HG03432 (cell line): ENCODE data around the gene TBL1XR1.
"Not testable (repeated sequence)": the region's sequence is repeated elsewhere in the genome, so short reads cannot be mapped to it uniquely, and the experiment has no call there.

Source experiments
- ATAC-seq: cut with Tn5 transposase; IDR thresholded peaks from one replicate; pipeline ENCODE4 v1.9.1; 2021; ENCODE audit warnings: mild to moderate bottlenecking, moderate library complexity; ENCODE audit not compliant: unreplicated experiment

TBL1XR1 gene

GRCh38 chr3:177185035-177185574, 12.2 kb downstream of the TBL1XR1 start:
- peak; percentile 41 for ATAC-seq

- ATAC-seq = peak; percentile 95
Observed at GRCh38 chr3:177184602-177185001, 12.7 kb downstream of the TBL1XR1 start.

- ATAC-seq = no peak
Observed at GRCh38 chr3:177182352-177182751, 14.9 kb downstream of the TBL1XR1 start.

DNA sequence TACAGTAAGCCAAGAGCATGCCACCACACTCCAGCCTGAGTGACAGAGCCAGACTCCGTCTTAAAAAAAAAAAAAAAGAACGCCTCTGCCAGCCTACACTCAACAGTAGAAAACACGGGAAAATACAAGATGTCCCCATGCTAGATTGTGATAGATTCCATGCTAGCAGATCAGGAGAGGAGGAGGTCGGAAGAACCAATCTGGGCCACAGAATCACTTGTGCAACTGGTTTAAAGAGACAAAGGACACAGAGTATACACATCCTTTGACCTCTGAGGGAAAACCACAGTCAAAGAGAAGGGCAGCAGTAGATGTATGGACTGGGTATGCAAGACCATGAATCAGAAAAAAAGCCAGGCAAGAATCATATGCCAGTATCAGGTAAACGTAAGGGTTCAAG, 15.9 kb downstream of the TBL1XR1 start:
- ATAC-seq = no peak

GRCh38 chr3:177180506-177180905, 16.8 kb downstream of the TBL1XR1 start:
- ATAC-seq = no peak

DNA sequence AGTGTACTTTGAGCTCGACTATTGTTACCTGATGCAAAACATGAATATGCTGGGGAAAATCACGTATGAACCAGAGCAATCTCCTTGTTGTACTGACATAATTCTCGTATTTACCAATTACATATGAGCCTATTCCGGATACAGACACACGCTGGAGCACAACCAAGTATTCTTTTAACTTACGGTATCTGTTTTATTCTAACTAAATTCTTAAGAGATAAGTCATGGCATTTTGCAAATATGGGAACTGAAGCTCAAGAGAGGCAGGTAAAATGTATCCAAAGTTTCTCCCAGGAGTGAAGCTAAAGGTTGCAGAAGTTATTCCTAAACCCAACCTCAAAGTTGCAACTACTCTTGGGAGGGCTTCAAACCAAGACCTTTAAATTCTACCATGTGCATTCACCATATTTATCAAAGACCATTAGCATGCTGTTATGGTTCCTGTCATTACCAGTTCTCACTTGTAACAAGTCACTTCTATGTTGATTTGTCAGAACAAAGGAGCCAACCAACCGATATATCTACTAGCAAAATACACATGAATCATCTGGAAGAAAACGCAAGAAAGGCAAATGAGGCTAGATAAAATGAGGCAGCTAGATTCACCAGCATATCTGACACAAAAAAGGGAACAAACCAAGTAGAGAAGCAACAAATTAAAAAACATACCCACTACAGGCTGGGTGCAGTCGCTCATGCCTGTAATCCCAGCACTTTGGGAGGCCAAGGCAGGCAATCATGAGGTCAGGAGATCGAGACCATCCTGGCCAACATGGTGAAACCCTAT, 17.8 kb downstream of the TBL1XR1 start:
- ATAC-seq = no peak

DNA sequence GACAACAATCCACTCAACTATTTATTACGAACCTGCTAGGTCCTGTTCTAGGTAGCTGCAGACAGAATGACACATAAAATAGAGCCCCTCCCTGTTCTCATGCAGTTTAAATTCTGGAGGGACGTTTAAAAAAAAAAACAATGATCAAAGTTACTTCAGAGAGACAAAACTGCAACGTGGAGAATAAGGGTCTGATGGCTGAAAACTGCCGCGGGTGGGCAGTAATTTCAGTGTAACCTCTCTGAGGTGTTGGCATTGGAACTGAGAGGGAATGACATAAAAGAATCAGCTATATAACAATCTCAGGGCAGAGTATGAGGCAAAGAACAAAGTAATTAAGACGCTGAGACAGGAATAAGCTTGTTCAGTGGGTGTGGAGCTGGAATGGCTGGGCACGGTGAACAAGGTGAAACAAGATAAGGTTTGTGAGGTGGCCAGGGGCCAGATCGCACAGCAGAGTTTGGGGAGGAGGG, 19.5 kb downstream of the TBL1XR1 start:
- ATAC-seq = no peak

- ATAC-seq = no peak
Observed at GRCh38 chr3:177174607-177175170, 22.6 kb downstream of the TBL1XR1 start.

GRCh38 chr3:177169936-177170722, 27.2 kb downstream of the TBL1XR1 start:
- ATAC-seq = no peak

- ATAC-seq = no peak
Observed at GRCh38 chr3:177168431-177168830, 28.9 kb downstream of the TBL1XR1 start.

DNA sequence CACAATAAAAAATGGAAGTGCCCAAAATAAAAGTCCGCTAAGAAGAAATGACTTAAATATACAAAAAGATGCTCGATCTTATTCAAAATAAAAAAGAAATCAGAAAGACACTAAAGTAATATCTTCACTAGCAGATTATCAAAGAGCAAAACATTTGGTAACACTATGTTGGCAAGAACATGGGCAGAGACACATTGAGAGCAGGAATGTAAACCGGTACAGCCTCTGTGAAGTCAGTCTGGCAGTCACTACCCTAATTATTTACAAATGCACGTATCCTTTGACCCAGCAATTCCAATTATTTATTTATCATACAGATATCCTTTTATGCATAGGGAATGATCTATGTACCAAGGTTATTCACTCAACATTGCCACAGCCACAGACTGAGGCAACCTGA, 34.5 kb downstream of the TBL1XR1 start:
- ATAC-seq = no peak

GRCh38 chr3:177161603-177162002, 35.7 kb downstream of the TBL1XR1 start:
- ATAC-seq = not testable (repeated sequence)

DNA sequence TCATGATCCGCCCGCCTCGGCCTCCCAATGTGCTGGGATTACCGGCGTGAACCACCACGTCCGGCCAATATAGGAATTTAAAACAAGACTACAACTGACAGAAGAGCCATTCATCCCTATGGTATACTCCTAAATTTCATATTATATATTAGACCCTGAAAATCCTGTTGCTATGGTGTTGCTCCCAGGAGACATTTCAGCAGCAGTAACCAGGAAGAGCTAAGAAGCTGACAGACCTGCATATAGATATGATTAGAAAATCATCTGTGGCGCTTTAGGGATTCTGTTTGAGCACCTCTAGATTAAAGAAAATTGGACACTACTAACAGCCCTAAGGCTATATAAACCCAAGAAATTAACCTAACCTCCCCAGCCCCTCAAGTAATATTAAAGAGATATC, 38.8 kb downstream of the TBL1XR1 start:
- no peak for ATAC-seq

DNA sequence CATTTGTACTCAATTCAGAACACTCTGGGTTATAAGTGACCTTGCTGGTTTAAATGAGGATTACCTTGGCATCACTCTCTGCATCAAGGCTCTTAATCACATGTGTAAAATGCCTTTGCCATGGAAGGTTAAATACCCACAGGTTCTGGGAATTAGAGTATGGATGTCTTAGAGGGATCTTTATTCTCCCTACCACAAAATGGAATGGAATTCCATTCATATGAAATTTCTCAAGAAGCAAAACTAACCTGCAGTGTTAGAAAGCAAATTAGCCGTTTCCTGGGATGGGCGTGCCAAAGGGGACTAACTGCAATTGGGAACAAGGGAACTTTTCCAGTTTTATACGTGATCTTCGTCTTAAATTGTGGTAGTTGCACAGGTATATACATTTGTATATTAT, 39.8 kb downstream of the TBL1XR1 start:
- ATAC-seq = no peak

- no peak for ATAC-seq
Observed at GRCh38 chr3:177154733-177155132, 42.5 kb downstream of the TBL1XR1 start.

DNA sequence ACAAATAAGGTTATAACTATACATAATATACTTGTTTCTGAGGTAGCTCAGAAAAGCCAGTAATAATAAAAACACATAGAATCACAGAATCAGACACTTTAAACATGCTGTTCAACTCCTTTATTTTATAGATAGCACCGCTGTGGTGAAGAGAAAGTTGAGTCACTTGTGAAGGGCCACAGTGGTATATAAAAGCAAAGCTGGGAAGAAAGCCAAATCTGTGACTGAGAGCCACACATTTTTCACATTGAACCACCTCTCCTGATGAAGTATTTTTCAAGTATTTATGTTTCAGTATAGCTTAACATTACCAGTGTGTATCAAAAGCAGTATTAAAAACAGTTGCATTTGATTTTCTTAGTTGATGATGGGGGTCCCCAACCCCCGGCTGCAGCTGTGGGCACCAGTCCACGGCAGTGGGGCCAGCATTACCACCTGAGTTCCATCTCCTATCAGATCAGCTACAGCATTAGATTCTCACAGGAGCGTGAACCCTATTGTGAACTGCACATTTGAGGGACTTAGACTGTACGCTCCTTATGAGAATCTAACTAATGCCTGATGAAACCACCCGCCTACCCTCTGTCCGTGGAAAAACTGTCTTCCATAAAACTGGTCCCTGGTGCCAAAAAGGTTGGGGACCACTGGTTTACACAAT, 46.2 kb downstream of the TBL1XR1 start:
- ATAC-seq = peak; percentile 83

DNA sequence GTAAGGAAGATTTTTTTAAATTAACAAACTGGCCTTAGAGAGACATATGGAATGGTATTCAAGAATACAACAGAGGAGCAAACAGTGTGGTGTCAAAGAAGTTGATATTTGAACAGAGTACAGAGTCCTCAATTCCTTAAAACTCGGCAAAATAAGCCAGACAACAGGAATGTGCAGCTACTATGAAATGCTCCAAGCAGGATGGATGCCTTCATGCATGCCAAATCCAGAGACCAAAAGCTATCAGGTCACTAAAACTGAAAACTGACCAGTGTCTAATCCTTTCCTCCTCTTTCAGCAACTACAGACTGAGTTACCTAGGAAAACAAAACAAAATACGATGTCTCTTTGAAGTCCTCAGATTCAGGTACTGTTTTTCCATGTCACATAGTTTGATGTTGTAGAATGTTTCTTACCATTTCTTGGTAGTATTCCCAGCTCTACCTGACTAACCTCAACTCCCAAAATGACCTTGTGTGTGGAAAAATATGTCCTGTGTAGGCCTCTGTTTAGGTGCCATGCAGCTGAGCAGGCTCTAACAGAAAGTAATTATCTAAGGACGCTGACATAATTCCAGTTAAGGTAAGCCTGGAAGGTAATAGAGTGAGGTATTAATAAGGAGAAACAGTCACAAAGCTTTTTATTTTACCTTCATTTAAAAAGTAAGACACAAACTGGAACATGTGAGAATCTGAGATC, 46.9 kb downstream of the TBL1XR1 start:
- peak; percentile 21 for ATAC-seq

GRCh38 chr3:177149106-177149505, 48.2 kb downstream of the TBL1XR1 start:
- ATAC-seq = no peak

- ATAC-seq = no peak
Observed at GRCh38 chr3:177147790-177148189, 49.5 kb downstream of the TBL1XR1 start.

- ATAC-seq = no peak
Observed at GRCh38 chr3:177146646-177147045, 50.6 kb downstream of the TBL1XR1 start.
